AG04450 (cell line): Measurements from ENCODE around the gene ZMYND8. TPM values are rescaled to one million over a fixed set of nuclear protein-coding genes. Genes with fewer than 3 reads are reported as not detected.

ENCODE experiments used
- CTCF ChIA-PET: fragments of 300-600, 350-600 bp; formaldehyde crosslinking; extraction: SDS; loops from one replicate; lab custom pipeline; 2022; ENCODE audit warnings: antibody characterized with exemption, inconsistent platforms; lab: Charles Lee
- POLR2A ChIA-PET: fragments of 350-600 bp; formaldehyde crosslinking; extraction: SDS; loops from one replicate; lab custom pipeline; 2021; ENCODE audit warnings: antibody characterized with exemption, inconsistent platforms; lab: Yijun Ruan, JAX
- DNase-seq: peaks from one replicate; pipeline ENCODE4 v3.0.0-alpha.2; 2011; ENCODE audit warnings: low read depth, low spot score
- H3K27ac ChIP-seq: one replicate; pipeline ENCODE4 v1.5.1; 2012; ENCODE audit warnings: low read depth, low read length, control low read depth
- H3K27me3 ChIP-seq: one replicate; pipeline ENCODE4 v1.6.0; 2012; ENCODE audit warnings: low read length; ENCODE audit not compliant: control insufficient read depth, insufficient read depth
- H3K4me3 ChIP-seq: 2 replicates; pipeline ENCODE4 v1.5.1; 2011; ENCODE audit warnings: mild to moderate bottlenecking, low read depth, low read length, control low read depth
- H3K9me3 ChIP-seq: 2 replicates; pipeline ENCODE4 v1.5.1; 2012; ENCODE audit warnings: low read length; ENCODE audit not compliant: control insufficient read depth, insufficient read depth
- CTCF ChIP-seq: IDR thresholded peaks from 2 replicates; pipeline ENCODE4 v1.5.1; 2011; ENCODE audit warnings: low read depth, low read length, control low read depth, inconsistent platforms
- polyA plus RNA-seq: library from polyadenylated mRNA; depleted of rRNA; stranded (reverse); fragments of >200 nt; gene quantifications from 2 replicates; pipeline ENCODE4 v1.2.3, GENCODE V29; 2011

ZMYND8 gene
- polyA plus RNA-seq, 1 experiment = 23.1 TPM

DNA sequence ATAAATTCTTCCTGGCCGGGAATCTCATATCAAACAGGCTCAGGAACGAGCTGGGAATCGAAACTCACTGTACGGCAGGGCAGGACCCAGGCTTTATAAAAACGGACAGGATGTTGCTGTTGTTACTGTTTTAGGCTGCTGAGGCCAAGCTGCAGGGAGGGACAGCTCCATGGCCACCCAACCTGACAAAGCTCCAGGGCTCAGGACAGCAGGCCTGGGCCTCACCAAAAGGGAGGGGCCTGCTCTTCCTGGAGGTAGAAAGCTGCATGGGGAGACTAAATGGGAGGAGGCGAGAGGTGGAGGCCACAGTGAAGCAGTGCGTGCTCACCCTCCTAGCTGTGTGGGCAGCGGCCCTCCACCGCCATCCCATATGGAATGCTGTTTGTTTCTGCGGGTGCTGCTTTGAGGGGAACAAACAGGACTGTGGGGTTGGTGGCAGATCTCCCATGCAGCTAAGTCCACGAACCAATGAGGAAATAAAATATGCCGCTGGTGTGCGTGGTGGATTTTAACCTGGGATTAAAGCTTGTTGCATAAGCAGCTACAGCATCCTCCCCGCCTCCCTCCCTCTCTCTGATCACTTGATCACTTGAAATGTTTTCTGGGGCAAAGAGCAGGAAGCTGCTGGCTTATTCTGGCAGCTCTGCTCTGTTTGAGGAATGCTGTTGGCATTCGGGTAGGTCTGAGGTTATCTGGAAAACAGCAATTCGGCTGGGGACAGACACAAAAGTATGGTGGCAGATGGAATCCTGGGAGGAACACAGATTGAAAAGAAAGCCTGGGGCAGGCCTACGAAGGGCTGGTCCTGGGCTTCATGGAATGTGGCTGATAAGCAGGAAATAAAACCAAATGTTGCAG, 2.4 kb upstream of the ZMYND8 start:
- peak overlapping the region; percentile 99 for H3K27ac ChIP-seq
- no peaks in the 10 kb centered on the region for H3K27me3 ChIP-seq
- peak overlapping the region; percentile 23 for H3K4me3 ChIP-seq
- H3K9me3 ChIP-seq = no peaks in the 10 kb centered on the region; the same call in 1 of the 2 replicates
- CTCF ChIA-PET = interaction anchor here (0.6 to 10.7 kb wide), 7 partner anchors 25 to 153 kb away, joined by 3 to 68 read pairs (median 3); no protein-coding TSS in a partner anchor
- POLR2A ChIA-PET = interaction anchor here (0.7 to 2.0 kb wide), 14 partner anchors 8 to 144 kb away, joined by 3 to 11 read pairs (median 4); no protein-coding TSS in a partner anchor
- TF ChIP-seq CTCF = no peak
- DNase-seq = no peak

- ChIA-PET POLR2A (interaction anchor here (0.7 to 2.7 kb wide), 10 partner anchors 15 to 145 kb away, joined by 3 to 14 read pairs (median 4); no protein-coding TSS in a partner anchor), CTCF (interaction anchor here (0.6 to 10.7 kb wide), 7 partner anchors 26 to 153 kb away, joined by 3 to 68 read pairs (median 3); no protein-coding TSS in a partner anchor)
- Histone ChIP-seq H3K4me3 (no peak overlapping the region), H3K9me3 (no peaks in the 10 kb centered on the region; the same call in 1 of the 2 replicates), H3K27me3 (no peaks in the 10 kb centered on the region), H3K27ac (peak overlapping the region; percentile 99)
- no peak for TF ChIP-seq CTCF
- DNase-seq = no peak
These were observed 1.7 kb upstream of the ZMYND8 start for GRCh38 chr20:47358039-47358671.

DNA sequence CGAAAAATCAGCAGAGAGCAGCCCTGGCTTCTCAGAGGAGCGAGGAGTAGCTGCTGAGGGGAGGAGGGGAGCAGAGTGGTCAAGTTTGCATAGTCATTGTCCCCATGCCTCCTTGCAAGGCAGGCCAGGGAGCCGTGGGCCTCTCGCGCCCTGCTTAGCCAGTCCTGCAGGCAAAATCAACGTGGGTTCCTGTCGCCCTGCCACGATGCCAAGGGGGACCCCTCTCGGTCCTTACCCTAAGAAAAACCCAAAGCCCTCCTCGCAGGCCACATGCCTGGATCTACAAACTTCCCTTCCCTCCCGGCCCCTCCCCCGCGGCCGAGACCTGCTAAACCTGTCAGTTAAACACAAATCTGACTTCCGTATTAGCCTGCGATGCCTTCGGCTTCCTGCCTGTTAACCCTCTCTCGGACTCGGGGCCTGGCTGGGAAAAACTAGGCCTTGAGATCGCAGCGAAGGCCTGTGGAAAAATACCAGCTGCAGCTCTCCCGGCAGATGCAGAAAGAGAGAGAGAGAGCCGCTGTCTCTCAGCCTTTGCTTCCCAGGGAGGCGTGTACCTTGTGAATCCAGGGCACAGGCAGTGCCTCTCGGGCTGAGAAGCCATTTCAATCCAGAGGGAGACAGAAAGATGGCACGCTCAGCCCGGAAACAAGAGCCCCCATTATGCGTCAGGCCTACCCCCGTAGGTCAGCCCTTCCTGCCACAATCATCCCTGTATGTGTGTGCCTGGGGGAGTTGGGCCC, 968 bp upstream of the ZMYND8 start:
- ChIA-PET POLR2A (interaction anchor here (0.8 to 2.7 kb wide), 7 partner anchors 14 to 115 kb away, joined by 3 to 14 read pairs (median 4); no protein-coding TSS in a partner anchor), CTCF (interaction anchor here (1.4 to 10.7 kb wide), 3 partner anchors 26 to 85 kb away, joined by 3 to 68 read pairs (median 28); no protein-coding TSS in a partner anchor)
- TF ChIP-seq CTCF = no peak
- peak; percentile 84 for DNase-seq
- Histone ChIP-seq H3K9me3 (no peaks in the 10 kb centered on the region; the same call in 1 of the 2 replicates), H3K27ac (peak overlapping the region; percentile 99), H3K4me3 (no peak overlapping the region), H3K27me3 (no peaks in the 10 kb centered on the region)

- Histone ChIP-seq H3K27ac (peak overlapping the region; percentile 99), H3K4me3 (peak overlapping the region; percentile 52), H3K9me3 (no peaks in the 10 kb centered on the region; the same call in 1 of the 2 replicates), H3K27me3 (no peaks in the 10 kb centered on the region)
- ChIA-PET CTCF (interaction anchor here (0.6 to 10.7 kb wide), 6 partner anchors 28 to 265 kb away, joined by 3 to 68 read pairs (median 5); no protein-coding TSS in a partner anchor), POLR2A (interaction anchor here (0.6 to 2.7 kb wide), 4 partner anchors 35 to 212 kb away, joined by 3 to 14 read pairs (median 5); no protein-coding TSS in a partner anchor)
- no peak for DNase-seq
- TF ChIP-seq CTCF = no peak
These were observed 326 bp downstream of the ZMYND8 start for GRCh38 chr20:47356220-47356525.
